GM19239 (cell line): ENCODE data around the gene DDX27.

Experiments used
- DNase-seq: peaks from one replicate; pipeline ENCODE4 v3.0.0; 2011; ENCODE audit warnings: low spot score; ENCODE audit not compliant: insufficient read length
- FAIRE-seq: peaks from 2 replicates; lab custom pipeline; 2011; peaks lifted over from hg19 to GRCh38; lab: Jason Lieb, UNC

The DDX27 gene

GRCh38 chr20:49245921-49246740 lies 26.9 kb downstream of the DDX27 start:
- FAIRE-seq = no peak
- peak; percentile 40 for DNase-seq

- DNase-seq = no peak
- no peak for FAIRE-seq
Observed at GRCh38 chr20:49247169-49247723, 28.0 kb downstream of the DDX27 start.

GRCh38 chr20:49247792-49248191 lies 28.6 kb downstream of the DDX27 start:
- no peak for DNase-seq
- FAIRE-seq = no peak

- FAIRE-seq (no peak), DNase-seq (no peak)
Observed at GRCh38 chr20:49248301-49248700, 29.1 kb downstream of the DDX27 start.

- DNase-seq = no peak
- no peak for FAIRE-seq
Observed at GRCh38 chr20:49248879-49249665, 29.9 kb downstream of the DDX27 start.

GRCh38 chr20:49252556-49253350 lies 33.5 kb downstream of the DDX27 start:
- FAIRE-seq (no peak), DNase-seq (no peak)

- DNase-seq (no peak), FAIRE-seq (no peak)
Observed at GRCh38 chr20:49256261-49256660, 37.0 kb downstream of the DDX27 start.

GRCh38 chr20:49259284-49259683 lies 40.1 kb downstream of the DDX27 start:
- FAIRE-seq = no peak
- no peak for DNase-seq

- DNase-seq (no peak), FAIRE-seq (no peak)
Observed at GRCh38 chr20:49259799-49260198, 40.6 kb downstream of the DDX27 start.

GRCh38 chr20:49260218-49260617 lies 41.0 kb downstream of the DDX27 start:
- FAIRE-seq (no peak), DNase-seq (no peak)

- FAIRE-seq = no peak
- no peak for DNase-seq
Observed at GRCh38 chr20:49261173-49261572, 42.0 kb downstream of the DDX27 start.

GRCh38 chr20:49262444-49262843 lies 43.2 kb downstream of the DDX27 start:
- no peak for FAIRE-seq
- no peak for DNase-seq

GRCh38 chr20:49267327-49267726 lies 48.1 kb downstream of the DDX27 start:
- peak; percentile 68 for FAIRE-seq
- DNase-seq = no peak

- DNase-seq (no peak), FAIRE-seq (peak; percentile 66)
Observed at GRCh38 chr20:49268600-49269365, 49.6 kb downstream of the DDX27 start.

GRCh38 chr20:49270177-49270576 lies 51.0 kb downstream of the DDX27 start:
- DNase-seq (no peak), FAIRE-seq (no peak)

- no peak for FAIRE-seq
Observed at GRCh38 chr20:49270736-49271135, 51.5 kb downstream of the DDX27 start.

GRCh38 chr20:49272654-49273053 lies 53.4 kb downstream of the DDX27 start:
- FAIRE-seq = peak; percentile 91
- peak; percentile 35 for DNase-seq

More at GRCh38 chr20:49270736-49271135, 51.5 kb downstream of the DDX27 start:
- no peak for DNase-seq

- FAIRE-seq = no peak
Observed at GRCh38 chr20:49273696-49274277, 54.6 kb downstream of the DDX27 start.

GRCh38 chr20:49275216-49275615 lies 56.0 kb downstream of the DDX27 start:
- DNase-seq = no peak
- no peak for FAIRE-seq

More at GRCh38 chr20:49273696-49274277, 54.6 kb downstream of the DDX27 start:
- no peak for DNase-seq
